Esophagus muscularis mucosa (tissue), 3 donors: Measurements from ENCODE around the gene ZNF580.

Experiments
- CTCF ChIP-seq, 3 experiments: fragments of 200-600 bp in 2 of 3; fragments of 450-650 bp in 1 of 3; sonication (generic) in 2 of 3; IDR thresholded peaks; one replicate each; pipeline ENCODE4 v1.5.1; 2017 to 2019; ENCODE audit warnings: antibody characterized with exemption in 3 of 3, mild to moderate bottlenecking in 2 of 3, moderate library complexity in 1 of 3
- POLR2A ChIP-seq: fragments of 450-650 bp; IDR thresholded peaks from one replicate; pipeline ENCODE4 v1.6.1; 2017; ENCODE audit warnings: antibody characterized with exemption, moderate library complexity, mild to moderate bottlenecking, low read depth
- POLR2AphosphoS5 ChIP-seq, 2 donors: sonication (generic); formaldehyde crosslinking; IDR thresholded peaks; one replicate each; pipeline ENCODE4 v1.6.1; 2017; ENCODE audit warnings: antibody characterized with exemption in 2 of 2

DNA sequence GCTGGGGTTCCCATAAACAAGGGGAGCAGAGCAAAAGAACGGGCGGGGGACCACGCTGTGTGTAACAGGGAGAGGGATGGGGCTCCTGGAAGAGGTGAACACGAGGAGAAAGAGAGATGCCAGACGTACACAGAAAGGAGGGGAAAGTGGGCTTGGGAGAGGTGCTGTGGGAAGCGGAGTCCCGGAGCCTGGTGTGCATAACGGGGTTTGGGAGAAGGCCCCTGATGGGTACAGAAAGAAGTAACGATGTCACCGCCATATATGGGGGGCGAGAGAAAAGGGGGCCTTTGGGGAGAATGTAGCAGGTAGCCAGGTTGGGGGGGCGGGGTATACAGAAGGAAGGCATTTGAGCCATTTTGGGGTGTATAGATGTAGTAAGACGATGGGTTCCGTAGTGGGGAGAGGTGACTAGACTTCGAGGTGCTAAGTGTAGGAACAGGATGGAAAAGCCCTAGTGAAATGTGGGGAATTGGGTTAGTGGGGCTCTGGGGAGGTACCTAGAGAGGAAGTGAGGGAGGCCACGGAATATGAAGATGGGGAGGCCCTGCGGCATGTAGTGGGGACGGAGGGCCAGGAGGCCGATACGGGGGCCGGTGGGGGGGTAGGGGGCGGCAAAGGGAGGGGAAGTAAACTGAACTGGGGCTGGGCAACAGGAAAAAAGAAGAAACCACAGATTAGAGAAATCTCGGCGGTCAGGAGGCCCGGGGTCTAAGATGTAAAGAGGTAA is 787 bp downstream of the ZNF580 start:
- TF ChIP-seq CTCF (IDR thresholded peaks at IDR 0.05) (no peak), POLR2AphosphoS5 (IDR thresholded peaks at IDR 0.05) (no peak), POLR2A (no peak)
